Bone marrow (tissue), 2 donors: ENCODE data around the gene SLC25A41.

ENCODE experiments used
- DNase-seq, 2 donors: peaks; one replicate each; lab custom pipeline; 2025; lab: John Stamatoyannopoulos, UW

The SLC25A41 gene

DNA sequence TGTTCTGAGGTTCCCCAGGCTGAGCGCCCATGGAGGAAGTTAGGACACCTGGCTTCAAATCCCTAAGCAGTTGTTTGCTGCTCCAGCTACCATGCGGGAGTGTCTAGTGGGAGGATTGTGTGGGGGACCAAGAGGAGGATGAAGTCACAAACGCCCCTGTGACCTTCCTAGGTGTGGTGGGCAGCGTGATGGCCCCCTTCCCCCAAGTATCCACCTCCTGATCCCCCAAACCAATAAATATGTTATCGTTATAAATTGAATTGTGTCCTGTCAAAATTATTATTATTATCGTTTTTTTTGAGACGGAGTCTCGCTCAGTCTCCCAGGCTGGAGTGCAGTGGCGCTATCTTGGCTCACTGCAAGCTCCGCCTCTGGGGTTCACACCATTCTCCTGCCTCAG, at the start of gene SLC25A41:
SLC25A41 (minus strand) TSS at position 101 of the 400 bp plus-strand sequence; CDS start at position 31, 70 bp downstream.
- DNase-seq: no peak

- no peak for DNase-seq
Observed at GRCh38 chr19:6483235-6483634, 49.7 kb upstream of the SLC25A41 start.

GRCh38 chr19:6482343-6482686, 48.8 kb upstream of the SLC25A41 start:
- DNase-seq: no peak

DNA sequence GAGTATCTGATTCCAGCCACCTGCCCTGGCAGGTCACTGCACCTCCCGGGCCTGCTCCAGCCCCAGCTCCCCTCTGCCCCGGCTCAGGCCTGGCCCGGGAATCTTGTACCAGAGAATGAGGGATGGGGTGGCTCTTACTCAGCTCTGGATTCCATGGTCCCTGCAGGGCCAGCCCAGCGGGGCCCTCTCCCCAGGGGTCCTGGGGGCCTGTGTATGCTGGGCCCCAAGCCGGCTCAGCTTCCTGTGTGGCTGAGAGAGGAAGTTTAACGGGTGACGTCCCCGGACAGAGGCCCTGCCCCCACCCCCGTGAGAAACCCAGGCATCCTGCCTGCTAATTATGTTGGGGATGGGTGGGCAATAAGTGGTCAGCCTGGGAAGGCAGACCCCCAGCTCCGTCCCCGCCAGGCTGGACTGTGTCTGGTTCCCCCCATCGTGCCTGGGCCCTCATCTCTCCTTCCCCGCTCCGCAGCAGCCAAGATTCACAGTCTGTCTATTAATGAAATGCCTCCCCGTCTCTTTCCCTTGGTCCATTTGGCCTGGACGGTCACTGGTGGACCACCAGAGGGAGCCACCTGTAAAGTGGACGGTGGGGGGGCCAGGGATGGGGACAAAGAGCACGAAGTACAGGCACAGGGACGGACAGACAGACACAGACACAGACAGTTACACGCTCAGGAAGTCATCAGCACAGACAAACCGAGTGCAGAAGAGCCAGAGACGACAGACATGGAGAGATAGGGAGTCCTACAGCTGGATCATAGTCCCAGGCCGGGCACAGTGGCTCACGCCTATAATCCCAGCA, 48.2 kb upstream of the SLC25A41 start, which contains the start of gene DENND1C:
DENND1C (minus strand) TSS at position 247 of the 802 bp plus-strand sequence; CDS start at position 155, 92 bp downstream.
- peak; percentile 22 to 64 for DNase-seq

DNA sequence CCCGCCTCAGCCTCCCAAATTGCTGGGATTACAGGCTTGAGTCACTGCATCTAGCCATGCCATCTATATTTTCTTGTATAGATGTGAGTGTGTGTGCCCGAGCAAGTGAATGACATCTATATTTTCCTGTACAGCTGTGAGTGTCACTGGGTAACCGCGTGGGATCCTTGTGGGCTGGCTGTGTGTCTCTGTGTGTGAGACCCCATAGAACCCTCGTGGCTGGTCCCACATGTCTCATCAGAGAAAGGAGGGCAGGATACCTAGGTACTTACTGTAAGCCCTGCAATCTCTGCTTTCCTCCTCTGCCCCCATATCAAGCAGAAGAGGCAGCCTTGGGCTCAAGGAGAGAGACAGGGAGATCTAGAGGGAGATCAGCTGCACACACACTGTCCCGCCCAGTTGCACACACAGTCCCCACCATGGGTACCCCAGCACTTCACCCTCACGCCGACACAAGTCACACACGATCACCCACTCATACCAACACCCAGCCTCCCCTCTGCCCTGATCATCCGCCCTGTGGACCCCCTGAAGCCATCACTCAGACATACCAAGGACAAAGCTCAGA, 47.4 kb upstream of the SLC25A41 start:
- DNase-seq: no peak

- no peak for DNase-seq
Observed at GRCh38 chr19:6479836-6480398, 46.4 kb upstream of the SLC25A41 start.

DNA sequence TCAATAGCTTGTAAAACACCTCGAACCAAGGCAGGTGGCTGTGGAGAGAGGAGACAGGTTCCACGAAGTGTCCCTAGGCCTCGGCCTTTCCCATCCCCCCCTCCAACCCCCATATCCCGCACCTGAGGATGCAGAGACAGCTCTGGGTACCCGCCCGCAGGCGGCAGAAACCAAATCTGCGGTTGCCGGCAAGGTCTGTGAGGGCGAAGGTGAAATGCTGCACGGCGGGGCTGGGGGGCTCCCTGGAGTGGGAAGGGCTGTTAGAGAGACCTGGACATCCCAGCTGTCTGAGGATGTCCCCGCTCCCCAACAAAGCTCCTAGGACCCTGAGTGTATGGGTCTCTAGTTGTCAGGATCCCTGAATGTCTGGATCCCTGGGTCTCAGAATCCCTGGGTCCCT, 45.3 kb upstream of the SLC25A41 start:
- no peak for DNase-seq

GRCh38 chr19:6476896-6477431, 43.4 kb upstream of the SLC25A41 start:
- no peak for DNase-seq

- DNase-seq: no peak
Observed at GRCh38 chr19:6476155-6476895, 42.8 kb upstream of the SLC25A41 start.

DNA sequence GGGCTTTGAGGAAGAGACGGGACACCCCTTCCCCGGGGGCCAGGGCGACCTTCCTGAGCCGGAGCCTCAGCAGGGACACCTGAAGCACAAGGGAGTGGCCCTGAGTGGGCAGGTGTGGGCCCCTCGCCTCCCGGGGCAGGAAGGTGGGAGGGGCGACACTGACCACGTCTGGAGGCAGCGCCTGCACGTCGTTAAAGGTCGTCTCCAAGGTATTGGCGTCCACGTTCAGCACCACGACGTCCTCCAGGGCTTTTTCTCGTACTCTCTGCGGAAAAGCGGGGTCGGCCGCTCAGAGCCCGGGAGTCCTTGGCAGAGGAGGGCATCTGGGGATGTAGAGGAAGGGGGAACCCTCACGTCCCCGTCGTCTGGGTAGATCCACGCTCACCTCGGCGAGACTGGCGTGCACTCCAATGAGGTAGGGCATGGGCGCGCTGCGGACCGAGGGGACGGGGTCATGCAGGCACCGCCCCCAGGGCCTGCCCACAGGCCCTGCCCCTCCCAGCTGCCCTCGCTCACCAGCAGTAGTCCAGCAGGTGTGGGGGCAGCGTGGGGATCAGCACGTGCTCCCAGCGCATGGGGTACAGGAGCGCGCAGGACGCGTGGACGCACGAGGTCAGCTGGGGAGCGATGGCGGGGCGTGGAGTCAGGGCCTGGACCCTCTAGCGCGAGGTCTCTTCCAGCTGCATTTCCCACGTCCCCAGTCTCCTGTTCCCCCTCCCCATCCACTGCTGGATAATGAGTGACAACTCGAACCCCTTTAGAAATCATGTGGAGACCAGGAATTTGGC, 42.0 kb upstream of the SLC25A41 start:
- no peak for DNase-seq

- no peak for DNase-seq
Observed at GRCh38 chr19:6473647-6474046, 40.1 kb upstream of the SLC25A41 start.

DNA sequence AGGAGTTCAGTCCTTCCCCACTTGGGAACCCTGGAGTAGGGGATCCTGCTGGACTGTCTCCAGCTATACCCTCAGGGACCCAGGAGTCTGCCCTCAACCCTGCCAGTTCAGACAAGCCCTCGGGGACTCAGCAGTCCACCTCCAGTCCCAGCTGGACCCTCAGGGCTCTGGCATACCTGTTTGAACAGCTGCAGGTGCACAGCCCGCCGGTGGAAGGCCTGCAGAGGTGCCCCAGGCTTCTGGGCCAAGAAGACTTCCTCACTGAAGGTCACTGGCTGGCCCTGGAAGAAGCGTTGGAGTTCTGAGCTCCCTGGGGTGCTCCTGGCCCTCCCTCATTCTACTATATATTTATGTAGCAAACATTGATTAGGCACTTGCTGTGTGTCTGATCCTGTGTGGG, 39.1 kb upstream of the SLC25A41 start:
- no peak for DNase-seq

- no peak for DNase-seq
Observed at GRCh38 chr19:6471076-6471475, 37.5 kb upstream of the SLC25A41 start.

DNA sequence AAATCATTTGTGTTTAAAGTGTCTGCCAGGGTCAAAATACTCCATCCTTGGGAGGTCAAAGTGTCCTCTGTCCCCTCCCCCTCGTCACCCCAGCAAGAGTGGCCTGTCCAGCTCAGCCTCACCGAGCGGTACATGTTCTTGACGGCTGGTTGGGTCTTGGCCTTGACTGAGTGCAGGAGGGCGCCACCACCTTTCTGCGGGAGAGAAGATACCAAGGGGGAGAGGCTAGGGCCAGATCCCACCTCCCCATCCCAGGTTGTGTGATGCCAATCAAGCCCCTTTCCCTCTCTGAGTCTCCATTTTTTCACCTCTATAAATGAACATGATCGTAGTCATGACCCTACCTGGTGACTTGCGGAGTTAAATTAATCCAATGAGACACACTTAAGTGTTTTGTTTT, 36.6 kb upstream of the SLC25A41 start:
- DNase-seq: no peak

- DNase-seq: no peak
Observed at GRCh38 chr19:6467384-6467783, 33.8 kb upstream of the SLC25A41 start.

DNA sequence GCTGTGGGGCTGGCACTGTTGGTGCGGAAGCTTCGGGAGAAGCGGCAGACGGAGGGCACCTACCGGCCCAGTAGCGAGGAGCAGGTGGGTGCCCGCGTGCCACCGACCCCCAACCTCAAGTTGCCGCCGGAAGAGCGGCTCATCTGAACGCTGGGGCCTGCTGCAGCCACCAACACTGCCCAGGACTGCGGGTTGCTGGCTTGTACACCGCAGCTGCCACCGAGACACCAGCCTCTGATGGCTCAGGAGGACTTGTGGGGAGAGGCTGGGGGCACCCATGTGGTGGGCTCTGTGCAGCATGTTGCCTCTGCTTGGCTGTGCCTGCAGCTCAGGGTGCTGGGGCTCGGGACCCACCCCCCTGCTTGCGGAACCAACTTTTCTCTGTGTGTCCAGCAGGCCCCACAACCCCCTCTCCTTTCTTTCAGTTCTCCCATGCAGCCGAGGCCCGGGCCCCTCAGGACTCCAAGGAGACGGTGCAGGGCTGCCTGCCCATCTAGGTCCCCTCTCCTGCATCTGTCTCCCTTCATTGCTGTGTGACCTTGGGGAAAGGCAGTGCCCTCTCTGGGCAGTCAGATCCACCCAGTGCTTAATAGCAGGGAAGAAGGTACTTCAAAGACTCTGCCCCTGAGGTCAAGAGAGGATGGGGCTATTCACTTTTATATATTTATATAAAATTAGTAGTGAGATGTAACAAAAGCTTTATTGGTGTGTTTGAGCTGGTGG, 33.1 kb upstream of the SLC25A41 start:
- DNase-seq: no peak

- DNase-seq: no peak
Observed at GRCh38 chr19:6465663-6466062, 32.1 kb upstream of the SLC25A41 start.

- no peak for DNase-seq
Observed at GRCh38 chr19:6465006-6465405, 31.4 kb upstream of the SLC25A41 start.

GRCh38 chr19:6464070-6464873, 30.7 kb upstream of the SLC25A41 start, which contains the start of gene CRB3:
TSS of gene CRB3 (plus strand) at chr19:6464271. CDS start at chr19:6464702, 431 bp downstream.
- DNase-seq: no peak
